Right lobe of liver (tissue), 6 donors: ENCODE data around the gene FBXL17. TPM values are rescaled to one million over a fixed set of nuclear protein-coding genes. Genes with fewer than 3 reads are reported as not detected.

Experiments
- ATAC-seq, 4 donors: fragments of 200-7000 bp; cut with Tn5 transposase; one replicate each; pipeline ENCODE4 v1.9.1; 2020; ENCODE audit warnings: mild to moderate bottlenecking in 4 of 4, moderate library complexity in 4 of 4
- DNase-seq, 3 donors: peaks; one replicate each; pipeline ENCODE4 v3.0.0-alpha.2; 2020
- H3K27ac ChIP-seq, 3 donors: fragments of 200-600 bp; one replicate each; pipeline ENCODE4 v1.8.0; 2022
- H3K27me3 ChIP-seq, 2 donors: fragments of 200-600 bp; one replicate each; pipeline ENCODE4 v1.8.0; 2022
- H3K36me3 ChIP-seq, 4 donors: fragments of 200-600 bp; sonication (generic) in 1 of 4; one replicate each; pipeline versions ENCODE4 v1.5.1 to v1.8.0; 2017 to 2022; ENCODE audit warnings: control low read depth in 1 of 4
- H3K4me1 ChIP-seq, 4 donors: fragments of 200-600 bp; sonication (generic) in 1 of 4; one replicate each; pipeline versions ENCODE4 v1.5.1 to v1.8.0; 2017 to 2022; ENCODE audit warnings: control low read depth in 1 of 4
- H3K4me3 ChIP-seq, 3 donors: fragments of 200-600 bp; one replicate each; pipeline ENCODE4 v1.8.0; 2022
- H3K9me3 ChIP-seq, 4 donors: fragments of 200-600 bp; sonication (generic) in 1 of 4; one replicate each; pipeline versions ENCODE4 v1.5.1 to v1.8.0; 2017 to 2022; ENCODE audit warnings: control low read depth in 1 of 4
- CTCF ChIP-seq, 4 donors: fragments of 200-600 bp in 3 of 4; fragments of 450-650 bp in 1 of 4; IDR thresholded peaks; one replicate each; pipeline versions ENCODE4 v1.5.1 to v1.8.0; 2016 to 2022; ENCODE audit warnings: antibody characterized with exemption in 4 of 4, mild to moderate bottlenecking in 2 of 4
- POLR2A ChIP-seq: fragments of 450-650 bp; IDR thresholded peaks from one replicate; pipeline ENCODE4 v1.6.1; 2017; ENCODE audit warnings: antibody characterized with exemption, mild to moderate bottlenecking
- WGBS: methylation state at CpG from one replicate; pipeline ENCODE4 v1.1.6; 2018; ENCODE audit warnings: low coverage, low lambda C conversion rate; ENCODE audit not compliant: insufficient coverage; ENCODE audit errors: missing lambda C conversion rate; 5-methylcytosine and 5-hydroxymethylcytosine counted together
- intact Hi-C, 2 donors: fragments of 100-400 bp; cut with DNase I; formaldehyde crosslinking; loops; one replicate each; pipeline versions ENCODE4 v1.11.2 to v1.14.1; 2022
- total RNA-seq, 6 experiments: library from RNA; depleted of rRNA in 2 of 6; stranded (reverse); fragments of >200 nt in 2 of 6; fragmentation: NEBNext Ultra II Directional in 3 of 6; extraction: Animal tissue kit (Norgen Biotek cat#: 25700) in 3 of 6; gene quantifications; one replicate each; pipeline versions ENCODE4 v1.1.0 to v1.2.4, GENCODE V29; 2016 to 2023
- donor health status: DM: no; HTN: yes; CAD: no.
- donor health status: DM: no; HTN: no; CAD: no.
- donor health status: DM: no; HTN: no; CAD: no.
- donor health status: DM: no; HTN: yes; CAD: no.
- donor health status: DM: no; HTN: yes; CAD: no.

FBXL17 gene
- total RNA-seq, 6 experiments from 2014 or later: 7.7 to 10.6 (median 9.1) TPM

GRCh38 chr5:108149369-108149768 is 232.5 kb downstream of the FBXL17 start:
- TF ChIP-seq CTCF (IDR thresholded peaks at IDR 0.05): no peak
- TF ChIP-seq POLR2A: no peak
- ATAC-seq: no peak
- intact Hi-C loops: no loop called here
- no peak overlapping the region for H3K27ac ChIP-seq
- DNase-seq: no peak
- H3K27me3 ChIP-seq: no peaks in the 10 kb centered on the region
- H3K4me3 ChIP-seq: no peak overlapping the region
- WGBS: 93% methylated on average over 1 of the region's 1 CpG
- no peaks in the 10 kb centered on the region for H3K4me1 ChIP-seq
- H3K36me3 ChIP-seq: no peaks in the 10 kb centered on the region
- no peaks in the 10 kb centered on the region for H3K9me3 ChIP-seq

- TF ChIP-seq CTCF (IDR thresholded peaks at IDR 0.05): peak; percentile 32 to 45 (median 41)
- no peak for TF ChIP-seq POLR2A
- Histone ChIP-seq H3K36me3 (no peaks in the 10 kb centered on the region), H3K27me3 (no peaks in the 10 kb centered on the region), H3K4me3 (no peak overlapping the region), H3K4me1 (no peaks in the 10 kb centered on the region), H3K27ac (no peak overlapping the region), H3K9me3 (no peaks in the 10 kb centered on the region)
- intact Hi-C loops: no loop called here
- ATAC-seq: peak; percentile 20 to 59 (median 48)
- no peak for DNase-seq
Measured at GRCh38 chr5:108148715-108149139, 233.2 kb downstream of the FBXL17 start.

- Histone ChIP-seq H3K9me3 (no peaks in the 10 kb centered on the region), H3K27me3 (no peaks in the 10 kb centered on the region), H3K27ac (no peak overlapping the region), H3K4me1 (no peaks in the 10 kb centered on the region), H3K4me3 (no peak overlapping the region), H3K36me3 (no peaks in the 10 kb centered on the region)
- intact Hi-C loops: no loop called here
- 93% methylated on average over 4 of the region's 4 CpGs for WGBS
- DNase-seq (no peak), ATAC-seq (no peak)
- TF ChIP-seq CTCF (IDR thresholded peaks at IDR 0.05) (no peak), POLR2A (no peak)
Measured at GRCh38 chr5:108146222-108146621, 235.7 kb downstream of the FBXL17 start.

- 50% methylated on average over 1 of the region's 1 CpG for WGBS
- Histone ChIP-seq H3K9me3 (no peaks in the 10 kb centered on the region), H3K27ac (no peak overlapping the region), H3K4me1 (no peaks in the 10 kb centered on the region), H3K36me3 (no peaks in the 10 kb centered on the region), H3K27me3 (no peaks in the 10 kb centered on the region), H3K4me3 (no peak overlapping the region)
- TF ChIP-seq CTCF (IDR thresholded peaks at IDR 0.05) (no peak), POLR2A (no peak)
- no peak for DNase-seq
- ATAC-seq: no peak
- intact Hi-C loops: no loop called here
Measured at GRCh38 chr5:108145351-108145750, 236.5 kb downstream of the FBXL17 start.

- Histone ChIP-seq H3K27ac (no peak overlapping the region), H3K9me3 (no peaks in the 10 kb centered on the region), H3K36me3 (no peaks in the 10 kb centered on the region), H3K4me1 (no peaks in the 10 kb centered on the region), H3K4me3 (no peak overlapping the region), H3K27me3 (no peaks in the 10 kb centered on the region)
- ATAC-seq: no peak
- DNase-seq: no peak
- WGBS: 85% methylated on average over 4 of the region's 4 CpGs
- TF ChIP-seq POLR2A: no peak
- TF ChIP-seq CTCF (IDR thresholded peaks at IDR 0.05): no peak
- intact Hi-C loops: no loop called here
Measured at GRCh38 chr5:108144332-108144731, 237.6 kb downstream of the FBXL17 start.
